Umbilical cord (tissue), 2 donors: Measurements from ENCODE around the gene YWHAB. TPM values are rescaled to one million over a fixed set of nuclear protein-coding genes. Genes with fewer than 3 reads are reported as not detected.
"Not testable (repeated sequence)": the region's sequence is repeated elsewhere in the genome, so short reads cannot be mapped to it uniquely, and the experiment has no call there.

Experiments
- DNase-seq: peaks from one replicate; pipeline ENCODE4 v3.0.0-alpha.2; 2015; ENCODE audit warnings: low spot score
- total RNA-seq: library from RNA; depleted of rRNA; stranded (reverse); fragments of >200 nt; gene quantifications from one replicate; pipeline ENCODE4 v1.2.3, GENCODE V29; 2014; ENCODE audit warnings: low replicate concordance; ENCODE audit not compliant: insufficient read depth

YWHAB gene
- total RNA-seq, result 57.5 TPM

- peak; percentile 100 for DNase-seq
Measured at GRCh38 chr20:44885392-44886265, at the start of gene YWHAB. Gene YWHAB, plus strand, starts transcription at chr20:44885705. Its CDS starts 15,829 bp downstream, at chr20:44901534.

GRCh38 chr20:44836601-44837120, 48.8 kb upstream of the YWHAB start:
- DNase-seq, result no peak

GRCh38 chr20:44837946-44838345, 47.6 kb upstream of the YWHAB start:
- peak; percentile 47 for DNase-seq

GRCh38 chr20:44838521-44838920, 47.0 kb upstream of the YWHAB start:
- DNase-seq, result no peak

- no peak for DNase-seq
Measured at GRCh38 chr20:44839481-44839880, 46.0 kb upstream of the YWHAB start.

GRCh38 chr20:44840826-44841225, 44.7 kb upstream of the YWHAB start:
- no peak for DNase-seq

GRCh38 chr20:44841955-44842354, 43.5 kb upstream of the YWHAB start:
- DNase-seq, result no peak

GRCh38 chr20:44843876-44844275, 41.6 kb upstream of the YWHAB start:
- DNase-seq, result no peak

- no peak for DNase-seq
Measured at GRCh38 chr20:44848254-44849015, 37.1 kb upstream of the YWHAB start.

GRCh38 chr20:44849703-44850102, 35.8 kb upstream of the YWHAB start:
- no peak for DNase-seq

- DNase-seq, result no peak
Measured at GRCh38 chr20:44850272-44850671, 35.2 kb upstream of the YWHAB start.

GRCh38 chr20:44850837-44851236, 34.7 kb upstream of the YWHAB start:
- DNase-seq, result no peak

- DNase-seq, result no peak
Measured at GRCh38 chr20:44851545-44851944, 34.0 kb upstream of the YWHAB start.

- DNase-seq, result no peak
Measured at GRCh38 chr20:44856442-44856841, 29.1 kb upstream of the YWHAB start.

GRCh38 chr20:44856856-44857448, 28.6 kb upstream of the YWHAB start:
- DNase-seq, result no peak

GRCh38 chr20:44858606-44859360, 26.7 kb upstream of the YWHAB start:
- no peak for DNase-seq

- DNase-seq, result peak; percentile 5
Measured at GRCh38 chr20:44861531-44862006, 23.9 kb upstream of the YWHAB start.

GRCh38 chr20:44862286-44862685, 23.2 kb upstream of the YWHAB start:
- DNase-seq, result no peak

GRCh38 chr20:44863365-44864084, 22.0 kb upstream of the YWHAB start:
- peak; percentile 51 for DNase-seq

GRCh38 chr20:44864493-44864892, 21.0 kb upstream of the YWHAB start:
- DNase-seq, result not testable (repeated sequence)
